Coronary artery (tissue), 2 donors: ENCODE data around the gene KLHL11.

Experiments
- DNase-seq: peaks from one replicate; pipeline ENCODE4 v3.0.0-alpha.2; 2017; ENCODE audit warnings: low spot score
- H3K27ac ChIP-seq, 2 donors: fragments of 200-600 bp; sonication (generic); one replicate each; pipeline ENCODE4 v1.5.1; 2016 to 2019
- H3K4me3 ChIP-seq: fragments of 200-600 bp; sonication (generic); 2 replicates; pipeline ENCODE4 v1.5.1; 2016; ENCODE audit warnings: mild to moderate bottlenecking, moderate library complexity
- TF ChIP-seq, protein P1 (sequence below): fragments of 200-600 bp; sonication (generic); IDR thresholded peaks from one replicate; pipeline ENCODE4 v1.5.1; 2019; ENCODE audit warnings: antibody characterized with exemption

Gene KLHL11

GRCh38 chr17:41813699-41814124 lies 51.5 kb downstream of the KLHL11 start:
- TF ChIP-seq, protein P1, sequence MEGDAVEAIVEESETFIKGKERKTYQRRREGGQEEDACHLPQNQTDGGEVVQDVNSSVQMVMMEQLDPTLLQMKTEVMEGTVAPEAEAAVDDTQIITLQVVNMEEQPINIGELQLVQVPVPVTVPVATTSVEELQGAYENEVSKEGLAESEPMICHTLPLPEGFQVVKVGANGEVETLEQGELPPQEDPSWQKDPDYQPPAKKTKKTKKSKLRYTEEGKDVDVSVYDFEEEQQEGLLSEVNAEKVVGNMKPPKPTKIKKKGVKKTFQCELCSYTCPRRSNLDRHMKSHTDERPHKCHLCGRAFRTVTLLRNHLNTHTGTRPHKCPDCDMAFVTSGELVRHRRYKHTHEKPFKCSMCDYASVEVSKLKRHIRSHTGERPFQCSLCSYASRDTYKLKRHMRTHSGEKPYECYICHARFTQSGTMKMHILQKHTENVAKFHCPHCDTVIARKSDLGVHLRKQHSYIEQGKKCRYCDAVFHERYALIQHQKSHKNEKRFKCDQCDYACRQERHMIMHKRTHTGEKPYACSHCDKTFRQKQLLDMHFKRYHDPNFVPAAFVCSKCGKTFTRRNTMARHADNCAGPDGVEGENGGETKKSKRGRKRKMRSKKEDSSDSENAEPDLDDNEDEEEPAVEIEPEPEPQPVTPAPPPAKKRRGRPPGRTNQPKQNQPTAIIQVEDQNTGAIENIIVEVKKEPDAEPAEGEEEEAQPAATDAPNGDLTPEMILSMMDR = no peak
- no peak for DNase-seq
- Histone ChIP-seq H3K27ac (peak overlapping the region; percentile 51 to 90), H3K4me3 (peak overlapping the region; percentile 95)

GRCh38 chr17:41813152-41813680 lies 52.0 kb downstream of the KLHL11 start:
- peak overlapping the region; percentile 51 to 90 for H3K27ac ChIP-seq

GRCh38 chr17:41812381-41813151 lies 52.7 kb downstream of the KLHL11 start, which contains the start of gene FKBP10:
TSS of gene FKBP10 (plus strand) at chr17:41813004. CDS start at chr17:41813035, 31 bp downstream.
- no peak for DNase-seq
- Histone ChIP-seq H3K4me3 (peak within 1 kb of the TSS; percentile 95), H3K27ac (peak within 1 kb of the TSS; percentile 51 to 90)
- TF ChIP-seq, protein P1 = no peak

More at GRCh38 chr17:41813152-41813680, 52.0 kb downstream of the KLHL11 start:
- peak overlapping the region; percentile 95 for H3K4me3 ChIP-seq
- no peak for DNase-seq
- TF ChIP-seq, protein P1 = no peak

GRCh38 chr17:41811549-41812380 lies 53.5 kb downstream of the KLHL11 start, which contains the start of gene P3H4:
TSS of gene P3H4 (minus strand) at chr17:41811949. CDS start at chr17:41811915, 34 bp downstream.
- peak; percentile 87 for DNase-seq
- Histone ChIP-seq H3K27ac (peak within 1 kb of the TSS; percentile 51 to 90), H3K4me3 (peak within 1 kb of the TSS; percentile 95)
- TF ChIP-seq, protein P1 = peak; percentile 72

- DNase-seq = no peak
- H3K4me3 ChIP-seq = peak overlapping the region; percentile 95
- peak overlapping the region; percentile 51 to 90 for H3K27ac ChIP-seq
- TF ChIP-seq, protein P1 = no peak
Observed at GRCh38 chr17:41810659-41811548, 54.3 kb downstream of the KLHL11 start.
